ENCODE data around the gene RPL9.

GRCh38 chr4:39426728-39427127 is 32.0 kb downstream of the RPL9 start:
- TF ChIP-seq POLR2AphosphoS5 (IDR thresholded peaks at IDR 0.05) = no peak
- TF ChIP-seq, protein P1, sequence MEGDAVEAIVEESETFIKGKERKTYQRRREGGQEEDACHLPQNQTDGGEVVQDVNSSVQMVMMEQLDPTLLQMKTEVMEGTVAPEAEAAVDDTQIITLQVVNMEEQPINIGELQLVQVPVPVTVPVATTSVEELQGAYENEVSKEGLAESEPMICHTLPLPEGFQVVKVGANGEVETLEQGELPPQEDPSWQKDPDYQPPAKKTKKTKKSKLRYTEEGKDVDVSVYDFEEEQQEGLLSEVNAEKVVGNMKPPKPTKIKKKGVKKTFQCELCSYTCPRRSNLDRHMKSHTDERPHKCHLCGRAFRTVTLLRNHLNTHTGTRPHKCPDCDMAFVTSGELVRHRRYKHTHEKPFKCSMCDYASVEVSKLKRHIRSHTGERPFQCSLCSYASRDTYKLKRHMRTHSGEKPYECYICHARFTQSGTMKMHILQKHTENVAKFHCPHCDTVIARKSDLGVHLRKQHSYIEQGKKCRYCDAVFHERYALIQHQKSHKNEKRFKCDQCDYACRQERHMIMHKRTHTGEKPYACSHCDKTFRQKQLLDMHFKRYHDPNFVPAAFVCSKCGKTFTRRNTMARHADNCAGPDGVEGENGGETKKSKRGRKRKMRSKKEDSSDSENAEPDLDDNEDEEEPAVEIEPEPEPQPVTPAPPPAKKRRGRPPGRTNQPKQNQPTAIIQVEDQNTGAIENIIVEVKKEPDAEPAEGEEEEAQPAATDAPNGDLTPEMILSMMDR (IDR thresholded peaks at IDR 0.05) = no peak
